NCI-H1417 (cell line): ENCODE results near the gene MAP3K14.

Experiments used
- DNase-seq, 3 experiments: peaks; one replicate each; lab custom pipeline; 2025; lab: John Stamatoyannopoulos, UW

Gene MAP3K14

DNA sequence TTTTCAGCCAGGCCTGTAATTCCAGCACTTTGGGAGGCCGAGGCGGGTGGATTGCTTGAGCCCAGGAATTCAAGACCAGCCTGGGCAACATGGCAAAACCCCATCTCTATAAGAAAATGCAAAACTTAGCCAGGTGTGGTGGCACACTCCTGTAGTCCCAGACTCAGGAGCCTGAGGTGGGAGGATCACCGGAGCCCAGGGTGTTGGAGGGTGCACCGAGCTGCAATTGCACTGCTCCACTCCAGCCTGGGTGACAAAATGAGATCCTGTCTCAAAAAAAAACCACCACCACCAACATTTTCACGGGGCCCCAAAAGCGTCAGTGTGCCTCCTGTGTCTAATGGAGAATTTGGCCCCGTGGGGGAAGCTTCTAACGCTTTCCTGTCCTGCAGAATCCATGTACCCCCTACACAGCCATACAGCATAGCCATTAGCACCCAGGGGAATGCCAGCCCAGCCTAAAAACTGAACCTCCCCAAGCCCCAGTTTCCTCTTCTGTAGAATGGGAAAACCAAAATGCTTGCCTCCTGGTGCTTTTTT, 22.2 kb upstream of the MAP3K14 start:
- DNase-seq, result no peak

DNA sequence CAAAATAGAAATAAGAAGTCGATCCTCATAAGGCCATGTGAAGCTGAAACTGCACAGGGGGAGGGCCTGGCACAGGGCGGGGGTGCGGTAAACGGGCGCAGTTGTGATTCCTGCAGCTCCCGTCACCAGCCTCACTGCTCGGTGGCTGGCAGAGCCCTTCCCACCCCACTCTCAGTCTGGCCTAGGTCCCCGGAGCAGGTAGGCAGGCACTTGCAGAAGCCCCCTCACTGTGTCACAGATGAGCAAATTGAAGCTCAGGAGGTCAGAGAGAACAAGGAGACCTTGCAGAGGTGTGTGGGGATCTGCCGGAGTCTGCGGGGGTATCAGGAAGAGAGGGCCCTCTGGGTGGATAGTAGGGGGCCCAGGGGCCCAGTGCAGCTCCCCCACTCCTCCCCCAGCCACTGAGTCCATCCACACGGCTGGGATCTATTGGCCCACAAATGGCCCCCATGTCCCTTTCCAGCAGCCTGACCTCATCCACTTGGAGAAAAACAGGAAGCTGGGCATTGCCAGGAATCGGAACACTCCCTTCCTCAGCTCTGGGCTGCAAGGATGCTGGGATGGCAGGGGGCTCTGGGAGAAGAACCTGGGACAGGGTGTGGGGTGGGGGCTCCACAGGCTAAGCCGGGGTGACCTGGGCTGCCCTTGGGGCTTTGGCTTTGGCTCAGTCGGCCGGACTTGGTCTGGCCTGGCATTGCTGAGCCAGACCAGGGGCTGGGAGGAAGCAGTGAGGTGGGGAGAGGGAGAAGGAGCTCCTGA, 21.4 kb upstream of the MAP3K14 start:
- DNase-seq, result no peak

DNA sequence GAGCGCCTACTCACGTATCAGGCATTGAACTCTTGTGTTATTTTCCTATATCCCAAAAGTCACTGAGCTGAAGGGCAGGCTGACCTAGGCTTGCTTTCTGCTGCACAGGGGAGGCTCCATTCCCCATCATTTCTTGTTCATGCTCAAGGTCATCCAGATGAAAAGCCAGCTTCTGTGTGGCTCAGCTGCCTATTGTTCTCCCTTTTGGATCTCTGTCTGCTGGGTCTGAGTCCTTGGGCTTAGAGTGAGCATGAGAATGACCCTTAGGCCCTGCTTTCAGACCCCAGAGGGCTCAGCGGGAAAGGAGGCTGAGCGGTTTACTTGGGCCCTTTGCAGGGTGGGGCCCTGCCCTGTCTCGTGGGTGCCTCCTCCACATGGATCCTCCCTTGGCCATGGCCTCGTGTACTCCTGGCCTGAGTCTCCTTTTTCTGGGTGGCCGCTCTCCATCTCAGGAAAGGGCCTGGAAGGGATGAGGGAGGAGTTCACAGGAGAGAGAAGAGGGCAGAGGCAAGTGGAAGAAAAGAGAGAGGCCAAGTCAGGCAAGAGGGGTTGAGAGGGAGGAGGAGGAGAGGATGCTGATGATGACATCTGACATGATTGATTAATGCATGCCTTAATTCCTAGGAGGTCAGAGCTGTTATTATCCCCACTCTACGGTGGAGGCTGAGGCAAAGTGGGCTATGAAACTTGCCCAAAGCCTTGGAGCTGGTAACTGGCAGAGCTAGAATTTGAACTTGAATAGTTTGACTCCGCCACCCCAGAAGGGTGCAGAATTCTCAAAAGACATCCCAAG, 19.8 kb upstream of the MAP3K14 start:
- DNase-seq, result no peak

- DNase-seq, result no peak
Measured at GRCh38 chr17:45335721-45336120, 18.9 kb upstream of the MAP3K14 start.

GRCh38 chr17:45334701-45335677, 18.2 kb upstream of the MAP3K14 start:
- DNase-seq, result peak in 1 of 3 experiments; percentile 57

- peak; percentile 48 to 92 (median 75) for DNase-seq
Measured at GRCh38 chr17:45334231-45334630, 17.4 kb upstream of the MAP3K14 start.

DNA sequence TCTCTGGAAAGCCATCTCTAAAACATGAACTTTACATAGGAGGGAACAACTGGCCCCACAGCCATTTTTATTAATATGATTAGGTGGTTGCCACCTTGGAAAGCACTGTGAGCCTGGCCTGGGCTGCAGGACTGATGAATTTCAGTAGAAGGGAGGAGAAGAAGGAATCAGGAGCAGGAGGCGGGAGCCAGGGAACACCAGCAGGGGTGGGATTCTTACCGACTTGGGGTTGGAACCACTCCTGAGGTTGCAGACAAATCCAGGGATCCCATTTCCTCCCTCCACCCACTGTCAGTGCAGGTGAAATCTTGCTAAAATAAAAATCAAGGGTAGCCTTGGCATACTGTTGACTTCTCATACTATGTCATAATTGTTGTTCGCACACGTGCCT, 16.9 kb upstream of the MAP3K14 start:
- no peak for DNase-seq

DNA sequence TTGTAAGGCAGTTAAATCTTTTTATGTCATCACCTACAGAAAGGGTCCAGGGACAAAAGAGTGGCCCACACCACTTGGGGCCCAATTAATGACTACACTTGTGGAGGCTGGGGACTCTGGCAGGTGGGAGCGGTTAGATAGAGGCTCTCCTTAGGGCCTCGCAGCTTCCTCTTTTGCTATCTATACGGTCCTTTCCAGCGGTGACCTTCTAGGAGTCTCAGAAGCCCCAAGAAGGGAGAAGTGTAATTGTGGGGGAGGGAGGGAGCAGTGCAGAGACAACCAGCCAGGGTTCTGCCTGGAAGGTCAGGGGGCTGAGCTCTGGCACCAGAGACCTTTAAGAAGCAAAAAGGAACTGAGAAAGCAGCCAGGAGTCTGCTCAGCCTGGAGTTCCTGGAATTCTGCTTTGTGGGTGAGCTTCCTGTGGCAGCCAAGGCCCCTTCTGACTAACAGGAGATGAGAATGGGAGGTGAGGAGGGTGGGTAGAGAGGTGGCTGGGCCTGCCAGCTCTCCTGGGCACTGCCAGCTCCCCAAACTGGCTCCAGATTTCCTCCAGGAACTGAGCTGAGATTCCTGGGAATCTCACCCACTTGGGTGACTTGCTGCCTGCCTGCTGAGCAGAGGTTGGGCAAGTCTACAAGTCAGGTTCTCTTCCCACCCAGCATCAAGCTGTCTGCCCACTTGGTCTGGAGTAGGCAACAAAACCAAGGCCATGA, 16.3 kb upstream of the MAP3K14 start:
- no peak for DNase-seq

DNA sequence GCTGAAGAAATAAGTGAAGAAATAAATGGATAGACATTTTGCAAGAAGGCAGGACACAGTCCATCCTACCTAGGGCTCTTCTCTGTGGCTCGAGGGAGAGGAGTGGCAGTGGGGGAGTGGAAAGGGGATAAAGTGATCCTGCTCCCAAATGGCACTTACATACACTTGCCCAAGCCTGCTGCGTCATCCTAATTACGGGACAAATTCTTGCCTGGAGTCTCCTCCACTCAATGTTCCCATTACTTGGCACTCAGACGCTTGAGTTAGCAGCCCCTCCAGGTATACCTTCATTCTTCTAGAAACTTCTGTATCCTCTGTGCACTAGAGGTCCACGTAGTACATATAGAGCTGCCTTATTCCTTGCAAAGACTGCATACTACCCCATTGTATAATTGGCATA, 15.7 kb upstream of the MAP3K14 start:
- no peak for DNase-seq

- DNase-seq, result no peak
Measured at GRCh38 chr17:45326626-45327025, 9.8 kb upstream of the MAP3K14 start.

DNA sequence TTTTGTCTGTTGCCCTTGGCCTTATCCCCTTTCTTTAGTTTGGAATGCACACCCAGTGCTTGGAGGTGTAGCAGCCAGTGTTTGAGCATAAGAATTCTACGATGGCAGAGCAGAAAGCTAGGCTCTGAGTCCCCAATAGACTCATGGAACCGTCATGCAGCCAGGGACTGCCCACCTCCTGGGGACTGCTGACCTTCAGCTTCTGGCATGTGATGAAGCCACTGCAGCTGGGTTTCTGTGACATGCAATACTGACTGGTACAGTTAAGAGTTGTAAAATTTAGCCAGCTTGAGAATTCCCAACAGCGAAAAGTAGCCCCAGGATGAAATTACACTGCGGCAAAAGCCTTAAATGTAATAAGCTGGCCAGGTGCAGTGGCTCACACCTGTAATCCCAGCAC, 9.0 kb upstream of the MAP3K14 start:
- no peak for DNase-seq

GRCh38 chr17:45324336-45324735, 7.5 kb upstream of the MAP3K14 start:
- no peak for DNase-seq

GRCh38 chr17:45322168-45322567, 5.3 kb upstream of the MAP3K14 start:
- DNase-seq, result no peak

- no peak for DNase-seq
Measured at GRCh38 chr17:45320931-45321461, 4.2 kb upstream of the MAP3K14 start.

GRCh38 chr17:45320349-45320930, 3.6 kb upstream of the MAP3K14 start:
- no peak for DNase-seq

- DNase-seq, result no peak
Measured at GRCh38 chr17:45319239-45319703, 2.5 kb upstream of the MAP3K14 start.

GRCh38 chr17:45318561-45319230, 1.9 kb upstream of the MAP3K14 start:
- no peak for DNase-seq

GRCh38 chr17:45317111-45317928, 500 bp upstream of the MAP3K14 start:
- DNase-seq, result peak; percentile 99 to 100 (median 99)
